OCI-LY7 (cell line): ENCODE measurements around the gene RPL32.

Source experiments
- CTCF ChIP-seq: fragments of 200-600 bp; sonication (generic); conservative IDR thresholded peaks from 2 replicates; pipeline ENCODE4 v1.5.1; 2014; ENCODE audit warnings: mild to moderate bottlenecking, antibody characterized with exemption, low read length, moderate library complexity, mixed read lengths
- EZH2phosphoT487 ChIP-seq: fragments of 200-600 bp; sonication (generic); IDR thresholded peaks from 2 replicates; pipeline ENCODE4 v1.6.1; 2018; ENCODE audit warnings: low read depth, borderline replicate concordance, mild to moderate bottlenecking, mixed run types, antibody characterized with exemption, low read length, moderate library complexity, mixed read lengths

GRCh38 chr3:12816521-12817342, 24.6 kb downstream of the RPL32 start:
- TF ChIP-seq CTCF (no peak), EZH2phosphoT487 (no peak)
